ENCODE measurements around the gene GMCL2. TPM values are rescaled to one million over a fixed set of nuclear protein-coding genes. Genes with fewer than 3 reads are reported as not detected.

The GMCL2 gene
- total RNA-seq, 1 experiment from 2014 or later, result not detected

DNA sequence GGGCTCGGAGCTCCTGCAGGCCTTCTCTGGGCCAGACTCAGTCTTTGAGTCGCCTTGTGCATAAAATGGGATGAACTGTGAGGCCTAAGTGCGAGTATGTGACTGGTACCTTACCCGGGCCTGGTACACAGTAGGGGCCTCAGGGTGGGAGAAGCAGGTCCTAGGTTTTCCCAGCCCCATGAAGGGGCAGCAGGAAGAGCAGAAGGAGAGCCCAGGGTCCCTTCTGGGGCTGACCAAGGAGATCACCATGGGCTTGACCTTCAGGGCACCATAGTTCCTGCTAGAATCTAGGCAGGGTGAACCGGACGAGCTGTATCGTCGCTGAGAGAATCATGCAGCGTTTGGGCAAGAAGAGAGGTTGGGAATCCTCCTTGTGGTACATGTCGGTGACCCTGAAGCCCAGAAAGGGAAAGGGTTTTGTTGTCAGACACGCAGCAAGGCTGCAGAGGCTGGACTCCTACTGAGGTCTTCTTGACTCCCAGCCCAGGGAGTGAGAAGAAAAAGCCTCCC lies 45.8 kb upstream of the GMCL2 start:
- Histone ChIP-seq H3K79me2 (ENCODE audit: low read length) (peaks cover 31% of the 10 kb centered on the region), H2AFZ (ENCODE audit: low read length) (peak overlapping the region; percentile 93), H3K36me3 (ENCODE audit: low read depth, low read length) (peaks cover 21% of the 10 kb centered on the region), H3K4me3 (ENCODE audit: low read length) (peak overlapping the region; percentile 96), H3K27me3 (ENCODE audit: low read length) (no peaks in the 10 kb centered on the region), H4K20me1 (ENCODE audit: low read length) (no peaks in the 10 kb centered on the region), H3K9me3 (ENCODE audit: low read length) (no peaks in the 10 kb centered on the region), H3K27ac (ENCODE audit: low read length) (peak overlapping the region; percentile 57), H3K4me2 (ENCODE audit: low read length) (peak overlapping the region; percentile 100), H3K9me2 (replicated peaks; ENCODE audit: low read length) (no peaks in the 10 kb centered on the region), H3K9ac (ENCODE audit: low read length) (peak overlapping the region; percentile 97), H3K4me1 (ENCODE audit: insufficient read depth, low read length) (peaks cover 26% of the 10 kb centered on the region), H3F3A (ENCODE audit: low read length, unreplicated experiment) (no peaks in the 10 kb centered on the region)
- POLR2A ChIA-PET (ENCODE audit: unreplicated experiment), result no interaction called here
- intact Hi-C loops (cut with micrococcal nuclease), result loop anchor here (2.0 kb wide), 1 partner anchor 394 kb away; the partner anchor contains the start of gene CLK4
- CTCF ChIA-PET, result no interaction called here
- DNase-seq, result no peak
- ATAC-seq, result no peak; the same call in 1 of the 2 replicates
- TSS peak; percentile 76 for BruUV-seq (replicated peaks)
- TF ChIP-seq, protein P1, sequence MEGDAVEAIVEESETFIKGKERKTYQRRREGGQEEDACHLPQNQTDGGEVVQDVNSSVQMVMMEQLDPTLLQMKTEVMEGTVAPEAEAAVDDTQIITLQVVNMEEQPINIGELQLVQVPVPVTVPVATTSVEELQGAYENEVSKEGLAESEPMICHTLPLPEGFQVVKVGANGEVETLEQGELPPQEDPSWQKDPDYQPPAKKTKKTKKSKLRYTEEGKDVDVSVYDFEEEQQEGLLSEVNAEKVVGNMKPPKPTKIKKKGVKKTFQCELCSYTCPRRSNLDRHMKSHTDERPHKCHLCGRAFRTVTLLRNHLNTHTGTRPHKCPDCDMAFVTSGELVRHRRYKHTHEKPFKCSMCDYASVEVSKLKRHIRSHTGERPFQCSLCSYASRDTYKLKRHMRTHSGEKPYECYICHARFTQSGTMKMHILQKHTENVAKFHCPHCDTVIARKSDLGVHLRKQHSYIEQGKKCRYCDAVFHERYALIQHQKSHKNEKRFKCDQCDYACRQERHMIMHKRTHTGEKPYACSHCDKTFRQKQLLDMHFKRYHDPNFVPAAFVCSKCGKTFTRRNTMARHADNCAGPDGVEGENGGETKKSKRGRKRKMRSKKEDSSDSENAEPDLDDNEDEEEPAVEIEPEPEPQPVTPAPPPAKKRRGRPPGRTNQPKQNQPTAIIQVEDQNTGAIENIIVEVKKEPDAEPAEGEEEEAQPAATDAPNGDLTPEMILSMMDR (conservative IDR thresholded peaks at IDR 0.05; ENCODE audit: low read depth, low read length), result no peak
- TF ChIP-seq EZH2phosphoT487 (IDR thresholded peaks at IDR 0.05; ENCODE audit: borderline replicate concordance, low read length), result no peak
- TF ChIP-seq EZH2 (IDR thresholded peaks at IDR 0.05; ENCODE audit: low read length, unreplicated experiment), result no peak

DNA sequence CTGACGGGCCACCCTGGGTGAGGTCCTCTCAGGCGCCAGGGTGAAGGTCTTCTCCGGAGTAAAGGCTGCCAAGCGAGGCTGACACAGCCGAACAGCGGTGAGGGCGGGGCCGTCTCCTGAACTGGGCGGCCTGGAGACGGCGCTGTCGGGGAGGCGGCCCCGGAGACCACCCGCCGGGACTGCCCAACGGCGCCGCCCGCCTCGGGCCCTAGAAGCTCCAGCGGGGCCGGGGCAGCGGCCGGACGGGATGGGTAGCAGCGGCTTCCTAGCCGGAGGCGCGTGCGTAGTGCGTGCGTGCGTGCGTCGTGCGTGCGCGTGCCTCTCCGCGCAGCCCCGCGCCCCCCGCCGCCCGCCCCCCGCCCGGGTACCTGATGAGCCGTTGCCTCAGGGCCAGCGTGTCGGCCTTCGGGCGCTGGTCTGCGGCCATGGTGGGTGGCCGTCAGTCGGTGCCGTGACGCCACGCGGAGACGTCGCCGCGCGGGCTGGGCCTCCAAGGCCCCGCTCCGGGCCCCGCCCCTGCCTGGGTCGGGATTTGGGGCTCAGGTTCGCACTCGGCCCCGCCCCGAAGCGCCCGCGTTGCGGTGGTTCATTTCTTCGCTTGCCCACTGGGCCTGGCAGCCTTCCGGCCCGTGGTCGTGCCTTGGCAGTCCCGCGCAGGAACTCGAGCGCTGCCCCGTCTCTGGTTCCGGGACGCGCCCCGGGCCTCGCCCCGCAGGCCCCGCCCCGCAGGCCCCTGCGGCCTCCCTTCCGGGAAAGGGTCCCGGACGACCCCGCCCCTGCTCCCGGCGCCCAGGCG lies 45.2 kb upstream of the GMCL2 start, which contains the start of gene PHYKPL:
TSS of gene PHYKPL (minus strand) at position 679 of the 796 bp plus-strand sequence. CDS start at position 427, 252 bp downstream.
- H4K20me1 ChIP-seq (ENCODE audit: low read length), result no peaks in the 10 kb centered on the region
- POLR2A ChIA-PET (ENCODE audit: unreplicated experiment), result no interaction called here
- BruUV-seq (replicated peaks), result no TSS peak

DNA sequence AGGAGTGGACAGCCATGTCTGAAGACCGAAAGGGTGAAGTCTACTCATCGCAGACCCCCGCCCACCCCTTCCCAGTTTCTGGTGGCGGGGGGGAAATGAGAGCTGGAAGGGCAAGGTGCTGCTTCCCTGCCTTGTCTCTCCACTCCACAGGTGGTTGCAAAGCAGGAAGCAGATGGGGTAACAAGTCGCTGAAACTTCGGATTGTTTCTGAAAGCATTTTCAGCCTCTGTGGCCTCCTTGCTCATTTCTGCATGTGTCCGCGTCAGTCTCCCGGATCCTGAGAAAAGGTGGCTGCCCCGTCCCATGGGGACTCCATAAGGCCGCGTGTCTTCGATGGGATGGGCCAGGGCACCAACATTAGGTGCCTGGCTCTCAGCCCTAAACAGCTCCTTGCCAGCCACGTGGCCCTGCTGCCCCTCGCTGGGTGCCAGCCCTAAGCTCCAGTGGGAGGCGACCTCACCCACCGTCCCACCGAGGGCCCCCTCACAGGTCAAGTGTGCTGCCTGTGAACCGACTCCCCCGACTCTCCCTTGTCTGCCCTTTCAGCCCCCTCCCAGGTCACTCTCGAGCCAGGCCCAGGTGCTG lies 44.5 kb upstream of the GMCL2 start:
- Histone ChIP-seq H3K4me3 (ENCODE audit: low read length) (peak overlapping the region; percentile 96), H3K27ac (ENCODE audit: low read length) (peak overlapping the region; percentile 57), H4K20me1 (ENCODE audit: low read length) (no peaks in the 10 kb centered on the region), H3K36me3 (ENCODE audit: low read depth, low read length) (peaks cover 32% of the 10 kb centered on the region), H3K9me2 (replicated peaks; ENCODE audit: low read length) (no peaks in the 10 kb centered on the region), H3K79me2 (ENCODE audit: low read length) (peaks cover 31% of the 10 kb centered on the region), H3K27me3 (ENCODE audit: low read length) (no peaks in the 10 kb centered on the region), H2AFZ (ENCODE audit: low read length) (peak overlapping the region; percentile 93), H3K9me3 (ENCODE audit: low read length) (no peaks in the 10 kb centered on the region), H3K4me2 (ENCODE audit: low read length) (peak overlapping the region; percentile 100), H3F3A (ENCODE audit: low read length, unreplicated experiment) (no peaks in the 10 kb centered on the region), H3K4me1 (ENCODE audit: insufficient read depth, low read length) (peaks cover 17% of the 10 kb centered on the region), H3K9ac (ENCODE audit: low read length) (peak overlapping the region; percentile 97)
- intact Hi-C loops (cut with micrococcal nuclease), result loop anchor here (2.0 kb wide), 1 partner anchor 395 kb away; the partner anchor contains the start of gene CLK4
- TSS peak; percentile 45 for BruUV-seq (replicated peaks)
- ATAC-seq (peak; percentile 5), DNase-seq (no peak)
- no peak for TF ChIP-seq EZH2 (IDR thresholded peaks at IDR 0.05; ENCODE audit: low read length, unreplicated experiment)
- TF ChIP-seq, protein P1 (conservative IDR thresholded peaks at IDR 0.05; ENCODE audit: low read depth, low read length), result no peak
- TF ChIP-seq EZH2phosphoT487 (IDR thresholded peaks at IDR 0.05; ENCODE audit: borderline replicate concordance, low read length), result no peak
- ChIA-PET CTCF (no interaction called here), POLR2A (ENCODE audit: unreplicated experiment) (interaction anchor here (0.6 kb wide), 1 partner anchor 382 kb away, joined by 7 read pairs; no protein-coding TSS in a partner anchor)

More for the DNA sequence above, 45.2 kb upstream of the GMCL2 start, which contains the start of gene PHYKPL:
- Histone ChIP-seq H2AFZ (ENCODE audit: low read length) (peak within 1 kb of the TSS; percentile 93), H3K9me2 (replicated peaks; ENCODE audit: low read length) (no peaks in the 10 kb centered on the region), H3K9me3 (ENCODE audit: low read length) (no peaks in the 10 kb centered on the region), H3F3A (ENCODE audit: low read length, unreplicated experiment) (no peaks in the 10 kb centered on the region), H3K36me3 (ENCODE audit: low read depth, low read length) (peaks cover 27% of the 10 kb centered on the region), H3K27me3 (ENCODE audit: low read length) (no peaks in the 10 kb centered on the region), H3K79me2 (ENCODE audit: low read length) (peaks cover 31% of the 10 kb centered on the region), H3K9ac (ENCODE audit: low read length) (peak within 1 kb of the TSS; percentile 97), H3K4me1 (ENCODE audit: insufficient read depth, low read length) (peaks cover 21% of the 10 kb centered on the region), H3K27ac (ENCODE audit: low read length) (peak within 1 kb of the TSS; percentile 57), H3K4me3 (ENCODE audit: low read length) (peak within 1 kb of the TSS; percentile 96), H3K4me2 (ENCODE audit: low read length) (peak within 1 kb of the TSS; percentile 100)
- intact Hi-C loops (cut with micrococcal nuclease), result loop anchor here (2.0 kb wide), 1 partner anchor 394 kb away; the partner anchor contains the start of gene CLK4
- peak; percentile 70 for ATAC-seq
- peak; percentile 68 for DNase-seq
- no peak for TF ChIP-seq EZH2 (IDR thresholded peaks at IDR 0.05; ENCODE audit: low read length, unreplicated experiment)
- CTCF ChIA-PET, result no interaction called here
